WERI-Rb-1 (cell line): ENCODE measurements around the gene COG2.

Experiments
- DNase-seq: peaks from one replicate; pipeline ENCODE4 v3.0.0-alpha.2; 2020
- H3K27ac ChIP-seq: fragments of 250-450 bp; sonication (Bioruptor Pico); 2 replicates; pipeline ENCODE4 v1.5.1; 2020; ENCODE audit warnings: mild to moderate bottlenecking, moderate library complexity
- H3K27me3 ChIP-seq: fragments of 250-450 bp; sonication (Bioruptor Pico); 2 replicates; pipeline ENCODE4 v1.5.1; 2021; ENCODE audit warnings: mild to moderate bottlenecking, low read depth, moderate library complexity; ENCODE audit not compliant: insufficient read depth, severe bottlenecking
- H3K36me3 ChIP-seq: fragments of 250-450 bp; sonication (Bioruptor Pico); 2 replicates; pipeline ENCODE4 v1.5.1; 2020; ENCODE audit warnings: mild to moderate bottlenecking, moderate library complexity
- H3K4me3 ChIP-seq: 2 replicates; pipeline ENCODE4 v1.5.1; 2011; ENCODE audit warnings: low read depth, mild to moderate bottlenecking, control low read depth, low read length
- H3K9me3 ChIP-seq: fragments of 250-450 bp; sonication (Bioruptor Pico); 2 replicates; pipeline ENCODE4 v1.5.1; 2021; ENCODE audit warnings: mild to moderate bottlenecking, moderate library complexity; ENCODE audit not compliant: severe bottlenecking
- TF ChIP-seq, protein P1 (sequence below): IDR thresholded peaks from 2 replicates; pipeline ENCODE4 v1.5.1; 2011; ENCODE audit warnings: low read depth, mild to moderate bottlenecking, control low read depth, inconsistent platforms, low read length

The COG2 gene

DNA sequence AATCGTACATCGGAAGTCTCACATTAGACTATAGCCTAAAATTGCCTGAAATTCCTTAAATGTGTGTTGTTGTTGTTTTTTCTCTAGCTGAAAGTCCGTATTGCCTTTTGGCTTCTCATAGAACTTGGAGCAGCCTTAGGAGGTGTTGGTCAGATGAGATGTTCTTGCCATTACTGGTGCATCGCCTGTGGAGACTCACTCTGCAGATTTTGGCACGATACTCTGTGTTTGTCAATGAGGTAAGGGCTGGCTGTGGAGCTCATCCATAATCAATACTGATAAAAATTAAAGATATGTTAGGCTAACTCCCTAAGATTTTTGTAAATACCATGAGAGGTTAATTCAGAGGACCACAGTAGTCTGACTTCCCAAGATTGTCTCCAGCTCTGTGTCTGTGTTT, 42.7 kb downstream of the COG2 start:
- H3K27ac ChIP-seq: no peak overlapping the region
- no peak overlapping the region for H3K4me3 ChIP-seq
- TF ChIP-seq, protein P1, sequence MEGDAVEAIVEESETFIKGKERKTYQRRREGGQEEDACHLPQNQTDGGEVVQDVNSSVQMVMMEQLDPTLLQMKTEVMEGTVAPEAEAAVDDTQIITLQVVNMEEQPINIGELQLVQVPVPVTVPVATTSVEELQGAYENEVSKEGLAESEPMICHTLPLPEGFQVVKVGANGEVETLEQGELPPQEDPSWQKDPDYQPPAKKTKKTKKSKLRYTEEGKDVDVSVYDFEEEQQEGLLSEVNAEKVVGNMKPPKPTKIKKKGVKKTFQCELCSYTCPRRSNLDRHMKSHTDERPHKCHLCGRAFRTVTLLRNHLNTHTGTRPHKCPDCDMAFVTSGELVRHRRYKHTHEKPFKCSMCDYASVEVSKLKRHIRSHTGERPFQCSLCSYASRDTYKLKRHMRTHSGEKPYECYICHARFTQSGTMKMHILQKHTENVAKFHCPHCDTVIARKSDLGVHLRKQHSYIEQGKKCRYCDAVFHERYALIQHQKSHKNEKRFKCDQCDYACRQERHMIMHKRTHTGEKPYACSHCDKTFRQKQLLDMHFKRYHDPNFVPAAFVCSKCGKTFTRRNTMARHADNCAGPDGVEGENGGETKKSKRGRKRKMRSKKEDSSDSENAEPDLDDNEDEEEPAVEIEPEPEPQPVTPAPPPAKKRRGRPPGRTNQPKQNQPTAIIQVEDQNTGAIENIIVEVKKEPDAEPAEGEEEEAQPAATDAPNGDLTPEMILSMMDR: no peak
- H3K9me3 ChIP-seq: no peaks in the 10 kb centered on the region
- peaks cover 86% of the 10 kb centered on the region for H3K36me3 ChIP-seq
- no peak for DNase-seq
- H3K27me3 ChIP-seq: no peaks in the 10 kb centered on the region

DNA sequence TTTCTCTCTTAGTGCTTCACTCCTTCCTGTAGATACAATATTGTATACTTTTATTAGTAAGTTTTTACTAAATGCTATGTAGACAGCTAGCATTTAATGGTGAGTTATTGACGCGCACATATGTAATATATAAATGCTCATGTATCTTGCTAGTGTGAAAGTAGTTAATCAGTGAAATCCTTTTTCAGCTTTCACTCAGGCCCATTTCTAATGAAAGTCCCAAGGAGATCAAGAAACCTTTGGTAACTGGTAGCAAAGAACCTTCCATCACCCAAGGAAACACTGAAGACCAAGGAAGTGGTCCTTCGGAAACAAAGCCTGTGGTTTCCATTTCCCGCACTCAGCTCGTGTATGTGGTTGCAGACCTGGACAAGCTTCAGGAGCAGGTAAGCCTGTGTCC, 44.5 kb downstream of the COG2 start:
- Histone ChIP-seq H3K4me3 (no peak overlapping the region), H3K27ac (no peak overlapping the region), H3K9me3 (no peaks in the 10 kb centered on the region), H3K27me3 (no peaks in the 10 kb centered on the region), H3K36me3 (peaks cover 87% of the 10 kb centered on the region)
- TF ChIP-seq, protein P1: no peak
- no peak for DNase-seq

DNA sequence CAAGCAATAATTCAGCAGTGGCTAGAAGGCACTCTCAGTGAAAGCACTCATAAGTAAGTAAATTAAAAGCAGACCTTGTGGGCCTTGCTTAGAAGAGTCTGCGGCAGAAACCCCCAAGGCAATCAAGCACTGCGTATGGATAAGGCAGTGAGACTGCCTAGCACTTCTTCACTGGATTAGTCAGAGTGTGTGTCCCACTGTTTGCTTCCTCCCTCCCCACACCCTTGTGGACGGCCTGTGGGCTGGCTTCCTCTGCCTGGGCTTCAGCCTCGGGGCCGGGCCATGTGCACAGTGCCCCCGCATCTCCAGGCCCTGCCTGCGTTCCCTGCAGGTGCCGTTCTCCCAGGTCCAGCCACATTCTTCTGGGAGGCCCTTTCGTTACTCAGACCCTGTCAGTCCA, 47.8 kb downstream of the COG2 start:
- Histone ChIP-seq H3K27ac (no peak overlapping the region), H3K36me3 (peaks cover 89% of the 10 kb centered on the region), H3K27me3 (no peaks in the 10 kb centered on the region), H3K9me3 (no peaks in the 10 kb centered on the region), H3K4me3 (no peak overlapping the region)
- TF ChIP-seq, protein P1: no peak
- no peak for DNase-seq

DNA sequence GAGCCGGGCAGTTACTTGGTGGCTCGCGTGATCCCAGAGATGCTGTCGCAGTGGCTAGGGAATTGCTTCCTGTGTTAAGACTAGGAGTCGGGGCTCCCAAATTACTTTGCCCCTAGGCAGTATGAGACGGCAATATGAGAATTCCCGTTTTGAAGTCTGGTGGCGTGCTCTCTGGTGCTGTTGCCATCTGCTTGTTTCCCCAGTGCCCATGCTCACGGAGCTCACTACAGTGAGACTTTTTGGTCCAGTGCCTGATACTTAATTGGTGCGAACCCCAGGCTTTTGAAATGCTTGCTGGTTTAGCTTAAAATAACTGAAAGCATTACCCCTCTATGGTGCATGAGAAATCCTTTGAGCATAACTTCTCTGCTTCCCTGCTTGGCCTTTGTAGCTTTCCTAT, 49.3 kb downstream of the COG2 start:
- H3K27ac ChIP-seq: no peak overlapping the region
- H3K36me3 ChIP-seq: peaks cover 75% of the 10 kb centered on the region
- no peak for DNase-seq
- H3K4me3 ChIP-seq: no peak overlapping the region
- TF ChIP-seq, protein P1: no peak
- no peaks in the 10 kb centered on the region for H3K27me3 ChIP-seq
- no peaks in the 10 kb centered on the region for H3K9me3 ChIP-seq

DNA sequence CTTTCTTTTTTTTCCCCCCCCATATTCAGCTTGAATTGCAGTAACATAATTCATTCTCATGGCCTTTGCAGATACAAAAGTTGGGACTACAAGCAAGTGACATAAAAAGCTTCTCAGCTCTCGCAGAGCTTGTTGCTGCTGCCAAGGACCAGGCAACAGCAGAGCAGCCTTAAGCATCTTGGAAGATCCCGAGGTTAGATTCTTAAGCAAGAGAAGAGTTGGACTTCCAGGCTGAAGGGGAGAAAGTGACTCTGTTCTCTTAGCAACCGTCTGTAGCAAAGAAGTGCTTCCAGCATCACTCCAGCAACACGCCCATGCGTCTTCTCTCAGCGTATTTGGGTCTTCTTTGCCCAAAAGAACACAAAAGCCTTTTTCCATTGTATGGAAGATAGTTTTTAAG, 50.9 kb downstream of the COG2 start:
- peaks cover 60% of the 10 kb centered on the region for H3K36me3 ChIP-seq
- no peak for DNase-seq

DNA sequence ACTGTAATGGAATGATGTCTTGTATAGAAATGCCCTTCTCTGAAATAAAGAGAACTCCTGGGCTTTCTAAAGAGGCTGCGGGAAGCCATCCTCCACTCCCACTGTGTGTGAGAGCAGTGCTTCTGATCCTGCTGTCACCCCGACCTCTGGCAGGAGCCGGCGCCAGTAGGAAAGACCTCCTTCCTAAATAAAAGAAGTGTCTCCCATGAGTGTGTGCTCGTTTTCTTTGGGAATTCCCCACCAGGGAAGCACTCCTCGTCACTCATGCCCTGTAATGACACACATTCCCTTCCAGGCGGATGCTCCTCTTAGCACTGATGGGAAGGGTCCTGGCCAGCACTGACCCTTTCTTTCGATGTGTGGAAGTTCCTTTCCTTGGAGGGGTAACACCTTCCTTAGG, 51.5 kb downstream of the COG2 start:
- H3K27ac ChIP-seq: no peak overlapping the region
- no peaks in the 10 kb centered on the region for H3K9me3 ChIP-seq
- H3K27me3 ChIP-seq: no peaks in the 10 kb centered on the region
- no peak overlapping the region for H3K4me3 ChIP-seq
- TF ChIP-seq, protein P1: no peak
- DNase-seq: no peak
- H3K36me3 ChIP-seq: peaks cover 55% of the 10 kb centered on the region

More for the DNA sequence above, 50.9 kb downstream of the COG2 start:
- Histone ChIP-seq H3K9me3 (no peaks in the 10 kb centered on the region), H3K27ac (no peak overlapping the region), H3K27me3 (no peaks in the 10 kb centered on the region), H3K4me3 (no peak overlapping the region)
- TF ChIP-seq, protein P1: no peak
